ENCODE data around the gene HIVEP3. TPM values are rescaled to one million over a fixed set of nuclear protein-coding genes. Genes with fewer than 3 reads are reported as not detected.

HIVEP3 gene
- total and polyA plus RNA-seq, 2 of the 13 experiments (the other 11 are each of a cell fraction or from before 2014, with no cell fraction given): 0.05 TPM; not detected in 1

DNA sequence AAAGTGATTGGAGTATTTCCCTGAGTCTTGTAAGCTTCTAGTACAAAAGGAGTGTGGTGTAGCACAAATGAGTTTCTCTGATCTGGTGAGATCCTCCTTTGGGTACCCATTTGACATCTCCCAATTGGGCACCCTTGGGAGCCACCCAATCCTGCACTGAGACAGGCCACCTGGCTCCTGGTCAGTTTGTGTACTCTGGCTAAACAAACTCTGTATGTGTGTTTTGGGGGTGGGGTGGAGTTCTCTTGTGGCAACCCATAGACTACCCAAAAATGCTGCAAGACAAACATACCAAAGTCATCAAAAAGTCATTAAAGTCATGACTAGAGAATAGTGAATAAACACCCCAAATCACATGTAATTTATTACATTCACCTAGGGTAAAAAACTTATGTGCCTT, 8.4 kb upstream of the HIVEP3 start:
- Histone ChIP-seq H3K79me2 (ENCODE audit: insufficient read depth, low read length) (no peaks in the 10 kb centered on the region), H3K27ac (ENCODE audit: extremely low read length, insufficient read depth, low read length) (no peak overlapping the region), H3K4me1 (ENCODE audit: insufficient read depth, low read length) (0 out of 2 replicates have a peak, but pooled peaks cover 5% of the 10 kb centered on the region), H2AFZ (ENCODE audit: low read length) (no peak overlapping the region), H3K4me2 (ENCODE audit: low read depth, low read length) (no peak overlapping the region), H3K9me3 (ENCODE audit: low read length) (no peaks in the 10 kb centered on the region), H3K9ac (ENCODE audit: insufficient read depth, low read depth, low read length) (no peak overlapping the region), H4K20me1 (ENCODE audit: insufficient read depth, low read length) (no peaks in the 10 kb centered on the region), H3K27me3 (ENCODE audit: control insufficient read depth in 1 of 2, insufficient read depth in 2 of 2, low read length in 2 of 2) (no peaks in the 10 kb centered on the region; a peak in 1 of 5 replicates), H3K4me3 (replicated peaks in 1 of 3; ENCODE audit: insufficient read depth in 1 of 3, low read depth in 2 of 3, low read length in 3 of 3) (no peak overlapping the region), H3K36me3 (replicated peaks in 1 of 2; ENCODE audit: control insufficient read depth in 1 of 2, insufficient read depth in 2 of 2, low read length in 2 of 2) (no peaks in the 10 kb centered on the region)
- FAIRE-seq (no peak), DNase-seq (ENCODE audit: low spot score) (no peak), ATAC-seq (no peak)
- no TSS peak for BruUV-seq (replicated peaks)
- intact Hi-C loops (cut with micrococcal nuclease; ENCODE audit: unreplicated experiment): no loop called here
- CTCF ChIA-PET (ENCODE audit: low intra/inter-chr PET ratio, low total read pairs): no interaction called here
- in situ Hi-C loops (cut with HindIII; ENCODE audit: extremely low pct_ligation_motif_present, low pct_unique_long_range_greater_than_20kb): no loop called here
- POLR2A ChIA-PET: no interaction called here
- TF ChIP-seq ZNF281 (CRISPR knock-in tag; IDR thresholded peaks at IDR 0.05; ENCODE audit: borderline replicate concordance) (peak; percentile 33; the same call in 1 of the 2 replicates), HIVEP1 (CRISPR knock-in tag; IDR thresholded peaks at IDR 0.05) (no peak)

- H3K27ac ChIP-seq (ENCODE audit: extremely low read length, insufficient read depth, low read length): no peak overlapping the region
- CTCF ChIA-PET (ENCODE audit: low intra/inter-chr PET ratio, low total read pairs): no interaction called here
- no peak for TF ChIP-seq NFIB (CRISPR knock-in tag; IDR thresholded peaks at IDR 0.05; ENCODE audit: borderline replicate concordance)
- no peak for TF ChIP-seq YY1 (IDR thresholded peaks at IDR 0.05; ENCODE audit: insufficient read depth, insufficient replicate concordance, low read depth, low read length)
- no peak for TF ChIP-seq ZNF83 (CRISPR knock-in tag; IDR thresholded peaks at IDR 0.05; ENCODE audit: borderline replicate concordance)
- TF ChIP-seq FOXK1 (CRISPR knock-in tag; IDR thresholded peaks at IDR 0.05; ENCODE audit: borderline replicate concordance, low read depth): no peak
- no peak for TF ChIP-seq ZNF562 (CRISPR knock-in tag; IDR thresholded peaks at IDR 0.05; ENCODE audit: borderline replicate concordance)
- no peak for TF ChIP-seq CAMTA2 (CRISPR knock-in tag; IDR thresholded peaks at IDR 0.05; ENCODE audit: borderline replicate concordance)
- TF ChIP-seq MAFG (CRISPR knock-in tag; IDR thresholded peaks at IDR 0.05): no peak
- TF ChIP-seq CERS6 (CRISPR knock-in tag; IDR thresholded peaks at IDR 0.05): no peak
- no peak for TF ChIP-seq DMAP1 (CRISPR knock-in tag; IDR thresholded peaks at IDR 0.05)
- no peak for TF ChIP-seq ZFP37 (CRISPR knock-in tag; IDR thresholded peaks at IDR 0.05; ENCODE audit: borderline replicate concordance)
- TF ChIP-seq ZNF234 (CRISPR knock-in tag; conservative IDR thresholded peaks at IDR 0.05): no peak
- no peak for TF ChIP-seq ZNF20 (CRISPR knock-in tag; IDR thresholded peaks at IDR 0.05)
- TF ChIP-seq MLLT10 (CRISPR knock-in tag; IDR thresholded peaks at IDR 0.05): no peak
Measured at GRCh38 chr1:41925712-41926111, 7.0 kb upstream of the HIVEP3 start.

More at GRCh38 chr1:41925712-41926111, 7.0 kb upstream of the HIVEP3 start:
- no TSS peak for BruUV-seq (replicated peaks)
- Histone ChIP-seq H3K9me3 (ENCODE audit: low read length) (no peaks in the 10 kb centered on the region), H2AFZ (ENCODE audit: low read length) (no peak overlapping the region), H4K20me1 (ENCODE audit: insufficient read depth, low read length) (no peaks in the 10 kb centered on the region), H3K36me3 (replicated peaks in 1 of 2; ENCODE audit: control insufficient read depth in 1 of 2, insufficient read depth in 2 of 2, low read length in 2 of 2) (no peaks in the 10 kb centered on the region), H3K27me3 (ENCODE audit: control insufficient read depth in 1 of 2, insufficient read depth in 2 of 2, low read length in 2 of 2) (no peaks in the 10 kb centered on the region; a peak in 2 of 5 replicates), H3K4me3 (replicated peaks in 1 of 3; ENCODE audit: insufficient read depth in 1 of 3, low read depth in 2 of 3, low read length in 3 of 3) (no peak overlapping the region), H3K79me2 (ENCODE audit: insufficient read depth, low read length) (no peaks in the 10 kb centered on the region), H3K9ac (ENCODE audit: insufficient read depth, low read depth, low read length) (no peak overlapping the region), H3K4me2 (ENCODE audit: low read depth, low read length) (no peak overlapping the region), H3K4me1 (ENCODE audit: insufficient read depth, low read length) (0 out of 2 replicates have a peak, but pooled peaks cover 5% of the 10 kb centered on the region)
- ATAC-seq (no peak), DNase-seq (ENCODE audit: low spot score) (no peak), FAIRE-seq (no peak)
- POLR2A ChIA-PET: no interaction called here
- WGBS (ENCODE audit: low lambda C conversion rate): 0% methylated on average over 1 of the region's 1 CpG
- in situ Hi-C loops (cut with HindIII; ENCODE audit: extremely low pct_ligation_motif_present, low pct_unique_long_range_greater_than_20kb): no loop called here
- intact Hi-C loops (cut with micrococcal nuclease; ENCODE audit: unreplicated experiment): no loop called here

Data from HepG2 (cell line).